Chondrocyte (in vitro differentiated cells): ENCODE measurements around the gene PRPF31. TPM values are rescaled to one million over a fixed set of nuclear protein-coding genes. Genes with fewer than 3 reads are reported as not detected.

Source experiments
- DNase-seq: peaks from one replicate; pipeline ENCODE4 v3.0.0; 2021; ENCODE audit warnings: mixed read lengths, low spot score
- H3K27ac Mint-ChIP-seq: one replicate; pipeline ENCODE4 v1.8.0; 2021; ENCODE audit warnings: mild to moderate bottlenecking, moderate library complexity, mixed read lengths; ENCODE audit not compliant: unreplicated experiment
- H3K27me3 Mint-ChIP-seq: 2 replicates; pipeline ENCODE4 v1.8.0; 2021; ENCODE audit warnings: low read depth, mixed read lengths
- H3K36me3 Mint-ChIP-seq: 2 replicates; pipeline ENCODE4 v1.8.0; 2021; ENCODE audit warnings: low read depth, mixed read lengths
- H3K4me1 Mint-ChIP-seq: 2 replicates; pipeline ENCODE4 v1.8.0; 2021; ENCODE audit warnings: low read depth, mild to moderate bottlenecking, mixed read lengths
- H3K4me3 Mint-ChIP-seq: one replicate; pipeline ENCODE4 v1.8.0; 2021; ENCODE audit warnings: mild to moderate bottlenecking, moderate library complexity, mixed read lengths; ENCODE audit not compliant: unreplicated experiment
- H3K9me3 Mint-ChIP-seq: 2 replicates; pipeline ENCODE4 v1.8.0; 2021; ENCODE audit warnings: low read depth, mixed read lengths
- total RNA-seq: library from RNA; stranded (reverse); gene quantifications from 3 replicates; pipeline ENCODE4 v1.2.1, GENCODE V29; 2021
- TF ChIP-seq, protein P1 (sequence below): fragments of 200-600 bp; sonication (generic); IDR thresholded peaks from 2 replicates; pipeline ENCODE4 v1.5.0; 2021; ENCODE audit warnings: antibody characterized with exemption, mild to moderate bottlenecking, moderate library complexity

Gene PRPF31
- total RNA-seq, 1 donor from 2014 or later, result 45.8 TPM

DNA sequence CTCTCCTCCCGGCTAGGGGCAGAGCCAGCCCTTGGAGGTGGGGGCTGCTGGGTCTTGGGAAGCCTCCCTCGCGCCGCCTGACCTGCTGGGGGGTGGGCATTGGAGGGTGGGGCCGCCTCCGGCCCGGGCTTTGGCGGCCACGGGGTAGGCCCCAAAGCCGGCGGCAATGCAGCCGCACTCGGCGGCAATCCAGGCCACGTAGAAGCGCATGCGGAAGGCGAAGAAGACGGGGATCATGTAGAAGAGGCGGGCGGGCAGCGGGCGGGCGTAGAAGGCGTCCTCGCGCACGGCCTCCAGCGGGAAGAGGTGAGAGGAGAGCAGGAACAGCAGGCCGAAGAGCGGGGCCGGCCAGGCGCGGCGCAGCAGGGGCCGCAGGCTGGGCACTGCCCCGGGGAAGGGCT is 65.1 kb downstream of the PRPF31 start:
- Mint-ChIP-seq H3K36me3 (peaks cover 7% of the 10 kb centered on the region), H3K4me1 (no peaks in the 10 kb centered on the region), H3K27ac (no peak overlapping the region), H3K9me3 (no peaks in the 10 kb centered on the region), H3K27me3 (no peaks in the 10 kb centered on the region), H3K4me3 (no peak overlapping the region)
- TF ChIP-seq, protein P1, sequence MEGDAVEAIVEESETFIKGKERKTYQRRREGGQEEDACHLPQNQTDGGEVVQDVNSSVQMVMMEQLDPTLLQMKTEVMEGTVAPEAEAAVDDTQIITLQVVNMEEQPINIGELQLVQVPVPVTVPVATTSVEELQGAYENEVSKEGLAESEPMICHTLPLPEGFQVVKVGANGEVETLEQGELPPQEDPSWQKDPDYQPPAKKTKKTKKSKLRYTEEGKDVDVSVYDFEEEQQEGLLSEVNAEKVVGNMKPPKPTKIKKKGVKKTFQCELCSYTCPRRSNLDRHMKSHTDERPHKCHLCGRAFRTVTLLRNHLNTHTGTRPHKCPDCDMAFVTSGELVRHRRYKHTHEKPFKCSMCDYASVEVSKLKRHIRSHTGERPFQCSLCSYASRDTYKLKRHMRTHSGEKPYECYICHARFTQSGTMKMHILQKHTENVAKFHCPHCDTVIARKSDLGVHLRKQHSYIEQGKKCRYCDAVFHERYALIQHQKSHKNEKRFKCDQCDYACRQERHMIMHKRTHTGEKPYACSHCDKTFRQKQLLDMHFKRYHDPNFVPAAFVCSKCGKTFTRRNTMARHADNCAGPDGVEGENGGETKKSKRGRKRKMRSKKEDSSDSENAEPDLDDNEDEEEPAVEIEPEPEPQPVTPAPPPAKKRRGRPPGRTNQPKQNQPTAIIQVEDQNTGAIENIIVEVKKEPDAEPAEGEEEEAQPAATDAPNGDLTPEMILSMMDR, result no peak
- DNase-seq, result no peak

Other genes starting within 250 kb of the PRPF31 start
- gene MYADM, start 247.9 kb upstream of the PRPF31 start, total RNA-seq, result 184 to 293 TPM (median 292 TPM) in 3 replicates
- gene PRKCG, start 233.6 kb upstream of the PRPF31 start, total RNA-seq, result 0.15 to 0.56 TPM in 2 of 3 replicates, not detected in the other
- not detected in 3 replicates for gene CACNG7, start 206.5 kb upstream of the PRPF31 start, total RNA-seq
- gene CACNG8, start 152.8 kb upstream of the PRPF31 start, total RNA-seq, result 0.05 TPM in 1 of 3 replicates, not detected in the others
- gene CACNG6, start 124.1 kb upstream of the PRPF31 start, total RNA-seq, result not detected in 3 replicates
- not detected in 3 replicates for gene VSTM1, start 51.9 kb upstream of the PRPF31 start, total RNA-seq
- gene TARM1, start 34.4 kb upstream of the PRPF31 start, total RNA-seq, result not detected in 3 replicates
- gene OSCAR, start 15.0 kb upstream of the PRPF31 start, total RNA-seq, result 0.21 to 0.48 TPM (median 0.37 TPM) in 3 replicates
- 77.4 to 93.7 TPM (median 92.1 TPM) in 3 replicates for gene NDUFA3, start 12.9 kb upstream of the PRPF31 start, total RNA-seq
- gene TFPT, start 97 bp upstream of the PRPF31 start, total RNA-seq, result 23.3 to 28.5 TPM (median 28.0 TPM) in 3 replicates
- 33.1 to 47.3 TPM (median 33.7 TPM) in 3 replicates for gene CNOT3, start 22.0 kb downstream of the PRPF31 start, total RNA-seq
- gene LENG1, start 44.0 kb downstream of the PRPF31 start, total RNA-seq, result 4.4 to 6.0 TPM (median 4.5 TPM) in 3 replicates
- gene TMC4, start 57.4 kb downstream of the PRPF31 start, total RNA-seq, result 0.73 to 3.7 TPM (median 3.2 TPM) in 3 replicates
- 71.4 to 83.8 TPM (median 76.6 TPM) in 3 replicates for gene MBOAT7, start 73.8 kb downstream of the PRPF31 start, total RNA-seq
- 39.6 to 46.2 TPM (median 40.5 TPM) in 3 replicates for gene TSEN34, start 75.6 kb downstream of the PRPF31 start, total RNA-seq
- 689 to 819 TPM (median 699 TPM) in 3 replicates for gene RPS9, start 85.1 kb downstream of the PRPF31 start, total RNA-seq
- gene LILRB3, start 107.3 kb downstream of the PRPF31 start, total RNA-seq, result not detected in 3 replicates
- gene LILRA6, start 127.0 kb downstream of the PRPF31 start, total RNA-seq, result not detected in 3 replicates
- not detected in 3 replicates for gene LILRB5, start 141.5 kb downstream of the PRPF31 start, total RNA-seq
- not detected in 3 replicates for gene LILRB2, start 165.4 kb downstream of the PRPF31 start, total RNA-seq
- gene LILRA5, start 197.4 kb downstream of the PRPF31 start, total RNA-seq, result not detected in 3 replicates
- gene LILRA4, start 223.4 kb downstream of the PRPF31 start, total RNA-seq, result not detected in 3 replicates
- not detected in 3 replicates for gene LAIR1, start 249.2 kb downstream of the PRPF31 start, total RNA-seq